Effector memory CD4-positive, alpha-beta T cell (primary cell): ENCODE results near the gene ZNF318.
"Not testable (repeated sequence)": the region's sequence is repeated elsewhere in the genome, so short reads cannot be mapped to it uniquely, and the experiment has no call there.

Experiments used
- DNase-seq, 3 donors: peaks; one replicate each; pipeline ENCODE4 v3.0.0-alpha.2; 2020
- H3K27ac ChIP-seq: 2 replicates; pipeline ENCODE4 v1.7.0; 2013; ENCODE audit warnings: mild to moderate bottlenecking, low read length, moderate library complexity; ENCODE audit not compliant: insufficient read depth, poor library complexity, severe bottlenecking
- H3K27me3 ChIP-seq: replicated peaks from 2 replicates; pipeline ENCODE4 v1.7.0; 2013; ENCODE audit warnings: mild to moderate bottlenecking, low read length; ENCODE audit not compliant: insufficient read depth, control insufficient read depth, poor library complexity, severe bottlenecking
- H3K36me3 ChIP-seq: 2 replicates; pipeline ENCODE4 v1.7.0; 2013; ENCODE audit warnings: mild to moderate bottlenecking, low read length, moderate library complexity; ENCODE audit not compliant: control insufficient read depth, insufficient read depth
- H3K4me1 ChIP-seq: 2 replicates; pipeline ENCODE4 v1.7.0; 2013; ENCODE audit warnings: low read length, mild to moderate bottlenecking; ENCODE audit not compliant: control insufficient read depth, insufficient read depth, poor library complexity, severe bottlenecking
- H3K4me3 ChIP-seq: 2 replicates; pipeline ENCODE4 v1.7.0; 2013; ENCODE audit warnings: low read length, low read depth, mild to moderate bottlenecking; ENCODE audit not compliant: insufficient read depth, poor library complexity, severe bottlenecking
- H3K9me3 ChIP-seq: 2 replicates; pipeline ENCODE4 v1.7.0; 2013; ENCODE audit warnings: mild to moderate bottlenecking, low read length, moderate library complexity; ENCODE audit not compliant: control insufficient read depth

Gene ZNF318

GRCh38 chr6:43368259-43369160, 937 bp downstream of the ZNF318 start:
- Histone ChIP-seq H3K27ac (peak overlapping the region; percentile 60), H3K4me1 (peaks cover 12% of the 10 kb centered on the region), H3K9me3 (no peaks in the 10 kb centered on the region), H3K4me3 (peak overlapping the region; percentile 81), H3K27me3 (no peaks in the 10 kb centered on the region), H3K36me3 (peaks cover 19% of the 10 kb centered on the region)
- DNase-seq: peak in 1 of 3 donors; percentile 3

GRCh38 chr6:43367245-43367984, 2.0 kb downstream of the ZNF318 start:
- Histone ChIP-seq H3K27ac (no peak overlapping the region), H3K27me3 (no peaks in the 10 kb centered on the region), H3K9me3 (no peaks in the 10 kb centered on the region), H3K4me1 (peaks cover 12% of the 10 kb centered on the region), H3K4me3 (no peak overlapping the region), H3K36me3 (peaks cover 23% of the 10 kb centered on the region)
- no peak for DNase-seq

GRCh38 chr6:43361269-43361668, 8.2 kb downstream of the ZNF318 start:
- Histone ChIP-seq H3K27me3 (no peaks in the 10 kb centered on the region), H3K4me3 (no peak overlapping the region), H3K4me1 (no peaks in the 10 kb centered on the region), H3K9me3 (no peaks in the 10 kb centered on the region), H3K27ac (no peak overlapping the region), H3K36me3 (peaks cover 54% of the 10 kb centered on the region)
- no peak for DNase-seq

GRCh38 chr6:43359831-43360230, 9.6 kb downstream of the ZNF318 start:
- no peak overlapping the region for H3K27ac ChIP-seq
- no peaks in the 10 kb centered on the region for H3K9me3 ChIP-seq

GRCh38 chr6:43359381-43359780, 10.1 kb downstream of the ZNF318 start:
- Histone ChIP-seq H3K4me3 (no peak overlapping the region), H3K27me3 (no peaks in the 10 kb centered on the region), H3K36me3 (peaks cover 61% of the 10 kb centered on the region), H3K9me3 (no peaks in the 10 kb centered on the region), H3K27ac (no peak overlapping the region), H3K4me1 (no peaks in the 10 kb centered on the region)
- DNase-seq: no peak

More at GRCh38 chr6:43359831-43360230, 9.6 kb downstream of the ZNF318 start:
- no peak for DNase-seq
- no peak overlapping the region for H3K4me3 ChIP-seq
- no peaks in the 10 kb centered on the region for H3K27me3 ChIP-seq
- H3K4me1 ChIP-seq: no peaks in the 10 kb centered on the region
- H3K36me3 ChIP-seq: peaks cover 61% of the 10 kb centered on the region

GRCh38 chr6:43355862-43356590, 13.4 kb downstream of the ZNF318 start:
- Histone ChIP-seq H3K9me3 (no peaks in the 10 kb centered on the region), H3K36me3 (peaks cover 58% of the 10 kb centered on the region), H3K27me3 (no peaks in the 10 kb centered on the region), H3K27ac (no peak overlapping the region), H3K4me1 (no peaks in the 10 kb centered on the region), H3K4me3 (no peak overlapping the region)
- DNase-seq: no peak

GRCh38 chr6:43351951-43352350, 17.5 kb downstream of the ZNF318 start:
- H3K36me3 ChIP-seq: peaks cover 59% of the 10 kb centered on the region

GRCh38 chr6:43347444-43347843, 22.0 kb downstream of the ZNF318 start:
- Histone ChIP-seq H3K4me1 (no peaks in the 10 kb centered on the region), H3K9me3 (no peaks in the 10 kb centered on the region), H3K36me3 (peaks cover 49% of the 10 kb centered on the region), H3K4me3 (no peak overlapping the region), H3K27ac (no peak overlapping the region), H3K27me3 (no peaks in the 10 kb centered on the region)
- DNase-seq: no peak

More at GRCh38 chr6:43351951-43352350, 17.5 kb downstream of the ZNF318 start:
- H3K9me3 ChIP-seq, H3K4me3 ChIP-seq, DNase-seq, H3K27ac ChIP-seq, H3K27me3 ChIP-seq, H3K4me1 ChIP-seq: not testable (repeated sequence)

- Histone ChIP-seq H3K4me3 (no peak overlapping the region), H3K27ac (no peak overlapping the region), H3K27me3 (no peaks in the 10 kb centered on the region), H3K4me1 (no peaks in the 10 kb centered on the region), H3K9me3 (no peaks in the 10 kb centered on the region), H3K36me3 (peaks cover 50% of the 10 kb centered on the region)
- DNase-seq: no peak
These were observed 22.4 kb downstream of the ZNF318 start for GRCh38 chr6:43347021-43347420.
